Effector memory CD4-positive, alpha-beta T cell (primary cell): Measurements from ENCODE around the gene CXCR6.

Experiments used
- DNase-seq, 3 donors: peaks; one replicate each; pipeline ENCODE4 v3.0.0-alpha.2; 2020
- H3K27ac ChIP-seq: 2 replicates; pipeline ENCODE4 v1.7.0; 2013; ENCODE audit warnings: mild to moderate bottlenecking, low read length, moderate library complexity; ENCODE audit not compliant: insufficient read depth, poor library complexity, severe bottlenecking
- H3K27me3 ChIP-seq: replicated peaks from 2 replicates; pipeline ENCODE4 v1.7.0; 2013; ENCODE audit warnings: mild to moderate bottlenecking, low read length; ENCODE audit not compliant: insufficient read depth, control insufficient read depth, poor library complexity, severe bottlenecking
- H3K36me3 ChIP-seq: 2 replicates; pipeline ENCODE4 v1.7.0; 2013; ENCODE audit warnings: mild to moderate bottlenecking, low read length, moderate library complexity; ENCODE audit not compliant: control insufficient read depth, insufficient read depth
- H3K4me1 ChIP-seq: 2 replicates; pipeline ENCODE4 v1.7.0; 2013; ENCODE audit warnings: low read length, mild to moderate bottlenecking; ENCODE audit not compliant: control insufficient read depth, insufficient read depth, poor library complexity, severe bottlenecking
- H3K4me3 ChIP-seq: 2 replicates; pipeline ENCODE4 v1.7.0; 2013; ENCODE audit warnings: low read length, low read depth, mild to moderate bottlenecking; ENCODE audit not compliant: insufficient read depth, poor library complexity, severe bottlenecking
- H3K9me3 ChIP-seq: 2 replicates; pipeline ENCODE4 v1.7.0; 2013; ENCODE audit warnings: mild to moderate bottlenecking, low read length, moderate library complexity; ENCODE audit not compliant: control insufficient read depth

CXCR6 gene

DNA sequence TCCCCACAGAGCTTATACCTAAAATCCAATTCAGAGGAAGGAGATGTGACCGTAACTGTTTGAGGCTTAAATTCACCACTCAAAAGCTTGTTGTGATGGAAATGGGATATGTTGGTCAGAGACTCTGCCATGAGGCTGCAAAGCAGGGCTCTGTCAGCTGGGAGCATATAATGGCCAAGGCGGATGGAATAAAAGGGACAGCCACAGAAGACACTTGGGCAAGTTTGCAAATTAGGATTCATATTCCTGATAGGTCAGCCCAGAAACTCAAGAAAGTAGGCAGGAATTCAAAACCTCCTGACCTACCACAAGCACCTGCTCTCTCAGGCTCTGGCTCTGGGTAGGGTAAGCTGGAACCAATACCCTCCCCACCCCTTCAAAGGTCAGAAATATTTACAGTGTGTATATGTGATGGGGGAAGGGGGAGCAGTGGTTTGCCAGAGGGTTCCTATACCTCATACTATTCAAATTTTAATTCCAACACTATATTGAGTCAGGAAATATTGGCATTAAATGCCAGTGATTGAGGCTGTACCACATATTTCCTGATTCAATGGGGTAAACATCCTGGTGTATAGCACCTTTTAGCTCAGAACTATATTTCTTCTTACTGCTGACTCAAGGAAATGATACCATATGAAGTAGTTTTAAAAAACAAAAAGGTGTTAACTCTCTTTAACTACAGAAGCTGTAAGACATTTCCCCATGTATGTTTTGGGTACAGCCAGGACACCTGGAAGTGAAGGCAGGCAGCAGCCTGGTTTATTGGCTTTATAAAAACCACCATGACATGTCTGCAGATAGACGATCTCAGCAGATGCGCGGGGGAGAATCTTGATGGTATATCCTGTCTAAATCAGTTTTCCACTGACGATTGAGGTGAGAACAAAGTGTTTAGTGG lies 33.2 kb downstream of the CXCR6 start:
- peak in 1 of 3 donors; percentile 43 for DNase-seq
- peaks cover 50% of the 10 kb centered on the region for H3K4me1 ChIP-seq
- H3K36me3 ChIP-seq, result peaks cover 31% of the 10 kb centered on the region
- no peaks in the 10 kb centered on the region for H3K27me3 ChIP-seq
- no peaks in the 10 kb centered on the region for H3K9me3 ChIP-seq
- no peak overlapping the region for H3K4me3 ChIP-seq
- peak overlapping the region; percentile 36 for H3K27ac ChIP-seq

DNA sequence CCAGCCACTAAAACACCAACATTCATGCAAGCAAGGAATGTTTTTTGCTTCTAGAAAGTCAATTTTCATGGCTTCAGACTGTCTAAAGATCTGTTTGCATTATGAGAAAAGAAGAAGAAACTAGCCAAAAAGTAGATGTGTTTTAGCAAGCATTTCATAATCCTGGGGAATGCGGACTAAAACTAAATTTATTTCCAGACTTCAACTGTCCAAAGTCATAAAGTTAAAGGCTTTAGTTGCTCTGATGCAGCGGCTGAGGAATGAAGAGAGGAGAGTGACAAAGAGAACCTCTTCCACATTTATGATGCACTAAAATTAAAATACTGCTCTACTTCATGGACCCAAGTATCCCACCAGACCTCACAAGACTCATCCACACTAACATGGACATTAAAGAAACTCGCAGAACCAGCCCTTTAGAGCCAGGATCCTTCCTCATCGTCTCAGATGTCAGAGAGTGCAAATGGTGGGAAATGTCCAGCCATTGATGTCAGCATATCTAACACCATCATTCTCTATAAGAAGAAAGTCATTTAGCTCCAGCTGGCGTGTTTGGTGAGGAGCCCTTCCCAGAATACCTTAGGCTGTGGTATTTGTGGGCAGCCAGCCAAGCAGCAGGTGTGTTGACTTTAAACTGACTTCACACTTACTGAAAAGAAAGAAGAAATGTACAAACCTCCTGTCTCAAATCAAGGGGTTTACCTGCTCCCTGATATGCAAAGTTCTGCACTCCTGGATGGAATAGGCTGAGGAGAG lies 34.9 kb downstream of the CXCR6 start:
- peaks cover 45% of the 10 kb centered on the region for H3K4me1 ChIP-seq
- DNase-seq, result peak; percentile 25 to 38 (median 32)

DNA sequence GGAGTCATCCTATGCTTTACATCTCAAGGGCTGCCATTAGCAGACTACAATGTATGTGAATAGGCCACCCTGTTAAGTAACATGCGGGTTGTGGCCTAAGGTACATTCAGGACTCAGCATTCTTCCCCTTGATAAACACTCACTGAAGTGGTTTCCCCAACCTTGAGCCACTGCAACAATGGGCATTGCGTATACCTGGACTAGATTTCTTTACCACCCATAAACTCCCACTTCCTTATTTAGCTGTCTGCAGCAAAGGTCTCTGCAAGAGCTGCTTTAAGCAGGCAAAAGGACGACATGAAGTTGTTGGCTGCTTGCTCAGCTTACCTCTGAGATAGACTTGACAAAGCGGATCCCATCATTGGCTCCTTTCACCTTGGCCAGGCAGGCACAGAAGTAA lies 36.1 kb downstream of the CXCR6 start:
- Histone ChIP-seq H3K27ac (peak overlapping the region; percentile 32), H3K9me3 (no peaks in the 10 kb centered on the region), H3K4me1 (peaks cover 45% of the 10 kb centered on the region), H3K36me3 (peaks cover 45% of the 10 kb centered on the region), H3K27me3 (no peaks in the 10 kb centered on the region), H3K4me3 (no peak overlapping the region)
- DNase-seq, result no peak

More for the DNA sequence above, 34.9 kb downstream of the CXCR6 start:
- H3K9me3 ChIP-seq, result no peaks in the 10 kb centered on the region
- no peak overlapping the region for H3K4me3 ChIP-seq
- H3K27ac ChIP-seq, result peak overlapping the region; percentile 6
- H3K36me3 ChIP-seq, result peaks cover 33% of the 10 kb centered on the region
- no peaks in the 10 kb centered on the region for H3K27me3 ChIP-seq

DNA sequence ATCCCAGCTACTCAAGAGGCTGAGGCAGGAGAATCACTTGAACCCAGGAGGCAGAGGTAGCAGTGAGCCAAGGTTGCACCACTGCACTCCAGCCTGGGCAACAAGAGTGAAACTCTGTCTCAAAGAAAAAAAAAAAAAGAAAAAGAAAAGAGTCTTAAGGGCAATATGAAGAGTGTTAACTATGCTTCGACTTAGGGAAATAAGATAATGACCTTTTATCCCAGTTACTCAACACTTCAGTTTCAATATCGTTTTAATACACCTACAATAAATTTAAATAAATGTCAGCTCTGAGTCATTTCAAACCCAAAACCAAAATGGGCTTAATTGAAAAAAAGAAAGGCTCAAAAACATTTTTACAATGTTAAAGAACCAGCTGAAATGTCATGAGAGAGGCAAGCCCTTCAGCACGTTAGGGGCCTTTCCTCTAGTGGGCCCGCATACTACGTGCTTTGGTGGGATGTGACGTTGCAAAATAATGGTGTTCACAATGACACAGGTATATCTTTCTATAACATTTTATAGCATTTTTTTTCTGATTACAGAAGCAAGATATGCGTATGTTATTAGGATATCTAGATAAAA lies 37.1 kb downstream of the CXCR6 start:
- peaks cover 40% of the 10 kb centered on the region for H3K4me1 ChIP-seq
- no peaks in the 10 kb centered on the region for H3K9me3 ChIP-seq
- DNase-seq, result no peak
- no peak overlapping the region for H3K27ac ChIP-seq
- no peaks in the 10 kb centered on the region for H3K27me3 ChIP-seq
- H3K4me3 ChIP-seq, result no peak overlapping the region
- H3K36me3 ChIP-seq, result peaks cover 39% of the 10 kb centered on the region

DNA sequence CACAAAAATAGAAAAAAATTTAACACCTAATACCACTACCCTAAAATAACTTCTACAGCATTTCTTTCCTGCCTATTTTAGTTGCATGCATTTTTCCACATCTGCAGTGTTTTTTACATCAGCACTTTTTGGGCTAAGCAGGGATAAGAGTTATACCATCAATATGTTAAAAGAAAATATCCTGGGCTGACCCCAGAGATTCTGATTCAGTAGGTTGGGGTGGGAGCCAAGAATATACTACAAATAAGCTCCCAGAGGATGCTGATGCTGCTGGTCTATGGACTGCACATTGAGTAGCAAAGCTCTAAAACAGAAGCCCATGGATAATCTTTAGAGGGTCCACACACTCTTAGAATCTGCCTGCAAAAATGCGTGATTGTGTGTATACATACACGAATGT lies 37.6 kb downstream of the CXCR6 start:
- no peaks in the 10 kb centered on the region for H3K27me3 ChIP-seq
- no peak for DNase-seq
- H3K4me3 ChIP-seq, result no peak overlapping the region
- peaks cover 42% of the 10 kb centered on the region for H3K36me3 ChIP-seq
- H3K4me1 ChIP-seq, result peaks cover 35% of the 10 kb centered on the region
- no peaks in the 10 kb centered on the region for H3K9me3 ChIP-seq
- H3K27ac ChIP-seq, result peak overlapping the region; percentile 8

DNA sequence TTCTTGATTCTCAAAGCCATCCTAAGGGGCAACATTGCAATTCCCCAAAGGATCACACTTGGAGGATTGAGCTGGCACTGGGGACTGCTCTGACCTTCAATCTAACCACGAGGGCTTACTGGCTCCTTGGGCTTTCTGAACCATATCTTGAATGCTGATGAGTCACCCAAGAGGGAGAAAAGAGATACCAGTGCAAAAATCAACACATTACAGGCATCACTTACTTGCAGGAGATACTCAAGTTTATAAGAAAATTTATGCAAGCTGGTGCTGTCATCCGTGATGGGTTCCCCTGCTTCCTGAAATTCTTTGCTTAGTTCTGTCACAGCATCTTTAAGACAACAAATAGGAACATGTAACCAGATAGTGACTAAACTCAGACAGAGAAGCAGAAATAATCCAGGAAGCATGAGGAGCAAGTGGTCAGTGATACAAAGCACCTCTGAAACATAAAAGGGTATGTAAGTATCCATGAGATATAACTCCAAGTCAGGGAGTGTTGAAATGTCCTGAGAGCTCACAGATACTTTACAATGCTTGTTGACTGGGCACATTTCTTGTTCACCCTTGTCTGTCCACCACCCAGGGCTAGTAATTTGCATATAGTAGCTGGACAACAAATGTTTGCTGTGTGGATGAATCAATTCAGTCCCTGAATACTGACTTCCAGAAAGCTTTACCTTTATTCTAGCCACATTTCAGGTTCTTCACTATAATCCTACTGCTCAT lies 38.2 kb downstream of the CXCR6 start:
- H3K36me3 ChIP-seq, result peaks cover 43% of the 10 kb centered on the region
- H3K4me1 ChIP-seq, result peaks cover 28% of the 10 kb centered on the region
- H3K27me3 ChIP-seq, result no peaks in the 10 kb centered on the region
- no peaks in the 10 kb centered on the region for H3K9me3 ChIP-seq
- no peak for DNase-seq
- H3K4me3 ChIP-seq, result no peak overlapping the region
- H3K27ac ChIP-seq, result peak overlapping the region; percentile 8

DNA sequence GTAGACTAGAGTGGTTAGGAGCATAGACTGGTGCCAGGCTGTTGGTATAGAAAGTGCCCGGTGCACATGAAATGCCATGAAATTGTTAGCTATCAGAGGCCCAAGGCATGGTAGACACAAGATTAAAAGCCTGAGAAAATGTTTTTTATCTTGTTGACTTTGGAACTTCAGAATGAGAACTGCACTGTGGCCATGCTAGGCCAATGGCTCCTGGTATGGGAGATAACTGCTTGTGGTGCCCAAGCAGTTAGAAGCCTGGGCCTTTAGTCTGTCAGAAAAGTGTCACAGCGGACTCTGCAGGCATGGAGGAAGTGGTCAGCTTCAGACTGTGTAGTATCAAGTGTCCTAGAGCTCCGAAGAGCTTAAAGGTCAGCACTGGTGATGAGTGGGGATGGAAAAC lies 40.5 kb downstream of the CXCR6 start:
- Histone ChIP-seq H3K4me1 (peaks cover 8% of the 10 kb centered on the region), H3K27me3 (no peaks in the 10 kb centered on the region), H3K9me3 (no peaks in the 10 kb centered on the region), H3K27ac (no peak overlapping the region), H3K36me3 (peaks cover 43% of the 10 kb centered on the region), H3K4me3 (no peak overlapping the region)
- DNase-seq, result no peak

DNA sequence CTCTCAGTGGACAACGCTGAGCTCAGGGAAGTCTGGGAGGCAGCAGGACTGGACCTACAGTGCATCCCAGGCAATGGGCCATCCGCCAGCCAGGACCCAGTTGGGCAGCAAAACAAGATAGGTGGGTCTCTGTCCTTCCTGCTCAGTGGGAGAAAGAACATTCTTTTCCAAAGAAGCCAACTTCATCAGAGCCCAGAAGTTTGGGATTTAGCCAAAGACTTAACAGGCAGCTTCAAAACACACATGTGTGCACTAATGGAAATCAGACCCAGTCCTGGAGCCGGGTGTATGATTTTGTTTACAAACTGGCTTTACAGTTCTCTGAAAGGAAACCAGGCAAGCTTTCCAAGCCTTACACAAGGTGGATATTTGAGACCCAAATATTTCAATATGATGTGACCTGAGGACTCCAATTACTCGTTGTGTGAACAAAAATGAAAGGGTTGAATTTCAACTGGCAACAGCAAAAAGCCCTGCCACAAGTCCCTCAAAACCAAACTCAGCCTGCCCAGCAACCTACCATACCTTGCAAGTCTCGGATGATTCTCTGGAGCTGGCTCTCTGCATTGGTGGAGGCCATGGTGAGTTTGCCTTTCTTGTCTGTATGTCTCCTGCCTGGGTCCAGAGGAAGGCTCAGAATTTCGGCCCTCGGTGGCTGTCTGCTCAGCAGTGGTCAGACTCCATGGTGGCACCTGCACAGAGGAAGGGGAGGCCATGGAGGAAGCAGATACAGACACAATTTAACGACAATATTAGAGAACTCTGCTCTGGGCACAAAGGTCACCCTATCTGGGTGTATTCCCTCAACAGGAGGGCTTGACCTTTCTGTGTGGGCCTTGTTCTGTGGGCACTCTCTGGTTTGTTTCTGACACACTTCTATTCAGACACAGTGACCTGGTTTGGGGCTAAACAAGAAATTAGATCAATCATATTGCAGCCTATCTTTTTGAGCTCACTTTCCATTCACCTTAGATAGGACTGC lies 41.4 kb downstream of the CXCR6 start:
- Histone ChIP-seq H3K27ac (no peak overlapping the region), H3K4me1 (peaks cover 10% of the 10 kb centered on the region), H3K27me3 (no peaks in the 10 kb centered on the region), H3K36me3 (peaks cover 39% of the 10 kb centered on the region), H3K9me3 (no peaks in the 10 kb centered on the region), H3K4me3 (no peak overlapping the region)
- DNase-seq, result no peak
